ENCODE data around the gene TBC1D1. TPM values are rescaled to one million over a fixed set of nuclear protein-coding genes. Genes with fewer than 3 reads are reported as not detected.

Gene TBC1D1
- total and polyA plus RNA-seq, 2 of the 8 experiments (the other 6 are each of a cell fraction or from before 2014, with no cell fraction given) = 96.9 to 162 TPM

DNA sequence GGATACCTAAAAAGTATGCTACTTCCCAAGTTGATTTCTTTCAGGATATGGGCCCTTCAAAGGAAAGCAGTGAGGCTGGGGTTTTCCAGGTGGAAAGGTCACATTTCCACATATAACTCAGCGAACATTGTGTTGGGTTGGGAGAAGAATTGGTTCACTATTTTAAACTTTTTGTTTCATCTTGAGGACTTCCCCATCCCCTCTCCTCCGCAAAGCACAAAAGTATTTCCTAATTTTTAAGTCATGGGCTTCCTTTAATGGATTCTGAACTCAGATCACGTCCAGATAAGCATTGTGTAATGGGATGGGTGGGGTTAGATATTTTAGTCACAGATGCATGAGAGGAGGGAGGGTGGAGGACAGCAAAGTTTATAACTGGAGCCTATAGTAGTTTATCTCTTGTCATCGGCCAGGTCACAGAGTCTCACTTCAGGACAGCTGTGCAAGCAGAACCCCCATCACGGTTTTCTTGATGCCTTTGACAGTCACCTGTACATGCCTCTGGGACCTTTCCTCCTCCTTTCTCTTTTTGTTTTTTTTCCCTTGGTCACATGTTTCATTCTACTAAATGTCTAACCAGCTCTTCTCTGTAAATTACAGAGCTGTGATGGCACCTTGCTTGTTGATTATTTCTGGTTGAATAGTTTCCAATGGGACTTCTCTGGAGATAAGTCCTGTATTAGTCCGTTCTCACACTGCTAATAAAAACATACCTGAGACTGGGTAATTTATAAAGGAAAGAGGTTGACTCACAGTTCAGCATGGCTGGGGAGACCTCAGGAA, 184.7 kb downstream of the TBC1D1 start:
- POLR2A ChIA-PET (ENCODE audit: partially characterized antibody) = no interaction called here
- H3K79me1 ChIP-seq (ENCODE audit: low read depth, low read length) = no peaks in the 10 kb centered on the region; the same call in none of the 2 replicates
- no peaks in the 10 kb centered on the region for H3K27me3 ChIP-seq (replicated peaks in 1 of 4; ENCODE audit: control insufficient read depth in 3 of 4, extremely low read depth in 1 of 4, insufficient read depth in 3 of 4, low read length in 3 of 4)
- CTCF ChIA-PET (ENCODE audit: partially characterized antibody) = no interaction called here
- no peak overlapping the region for H2BK20ac ChIP-seq (ENCODE audit: low read length)
- H2AFZ ChIP-seq (ENCODE audit: low read length) = no peak overlapping the region
- no peaks in the 10 kb centered on the region for H3K23me2 ChIP-seq (ENCODE audit: low read depth, low read length)
- WGBS, 2 experiments (ENCODE audit: extremely low coverage in 1 of 2, insufficient coverage in 1 of 2, insufficient read length in 1 of 2, insufficient replicate concordance in 2 of 2, low coverage in 1 of 2, low lambda C conversion rate in 2 of 2, missing lambda C conversion rate in 1 of 2) = 87% methylated on average over 6 of the region's 6 CpGs; no CpG with 5 or more reads in 1 of the 2 experiments
- no peak overlapping the region for H3K14ac ChIP-seq (ENCODE audit: insufficient read length)
- H3K23ac ChIP-seq (ENCODE audit: insufficient read length) = no peak overlapping the region
- no peak overlapping the region for H4K5ac ChIP-seq (ENCODE audit: insufficient read length, low read depth, low read length)
- no peak overlapping the region for H3K4me2 ChIP-seq (ENCODE audit: insufficient read depth in 1 of 2, low read depth in 2 of 2, low read length in 2 of 2)
- H3K4ac ChIP-seq (replicated peaks; ENCODE audit: insufficient read length, low read depth, low read length) = no peak overlapping the region
- H2AK5ac ChIP-seq (ENCODE audit: low read depth, low read length) = no peak overlapping the region
- no peaks in the 10 kb centered on the region for H3K79me2 ChIP-seq (ENCODE audit: control insufficient read depth in 1 of 2, insufficient read depth in 2 of 2, low read length in 2 of 2)
- no peak overlapping the region for H2BK5ac ChIP-seq (ENCODE audit: low read depth, low read length)
- H3K9ac ChIP-seq (replicated peaks in 1 of 4; ENCODE audit: extremely low read depth in 1 of 4, low read depth in 3 of 4, low read length in 3 of 4) = no peak overlapping the region
- H2BK15ac ChIP-seq (ENCODE audit: low read length) = no peak overlapping the region
- H3K9me3 ChIP-seq (ENCODE audit: insufficient read depth in 2 of 2, low read depth in 1 of 2, low read length in 1 of 2) = no peaks in the 10 kb centered on the region
- no peak overlapping the region for H2BK120ac ChIP-seq (replicated peaks; ENCODE audit: low read depth, low read length)
- no peak overlapping the region for H3K4me3 ChIP-seq (ENCODE audit: extremely low read depth in 1 of 4, insufficient read depth in 2 of 4, low read depth in 3 of 4, low read length in 4 of 4)
- no peak overlapping the region for H2BK12ac ChIP-seq (ENCODE audit: low read depth, low read length)
- DNase-seq (ENCODE audit: low read depth in 1 of 2, low spot score in 2 of 2) (no peak), FAIRE-seq (no peak)
- no peak overlapping the region for H3K56ac ChIP-seq (replicated peaks; ENCODE audit: insufficient read length, low read depth, low read length)
- no peak overlapping the region for H4K91ac ChIP-seq (replicated peaks; ENCODE audit: insufficient read length, low read length)
- H3K36me3 ChIP-seq (ENCODE audit: control insufficient read depth in 2 of 4, insufficient read depth in 4 of 4, low read length in 3 of 4) = no peaks in the 10 kb centered on the region; a peak in 3 of 8 replicates
- H3K4me1 ChIP-seq (replicated peaks in 1 of 4; ENCODE audit: control insufficient read depth in 3 of 4, insufficient read depth in 4 of 4, low read length in 3 of 4) = 0 out of 7 replicates have a peak, but pooled peaks cover 0 to 2% (median 0%) of the 10 kb centered on the region in 4 experiments
- no peak overlapping the region for H3K18ac ChIP-seq (ENCODE audit: extremely low read depth, low read length)
- no peak overlapping the region for H4K8ac ChIP-seq (ENCODE audit: extremely low read depth, insufficient read depth, low read length)
- TF ChIP-seq, protein P1, sequence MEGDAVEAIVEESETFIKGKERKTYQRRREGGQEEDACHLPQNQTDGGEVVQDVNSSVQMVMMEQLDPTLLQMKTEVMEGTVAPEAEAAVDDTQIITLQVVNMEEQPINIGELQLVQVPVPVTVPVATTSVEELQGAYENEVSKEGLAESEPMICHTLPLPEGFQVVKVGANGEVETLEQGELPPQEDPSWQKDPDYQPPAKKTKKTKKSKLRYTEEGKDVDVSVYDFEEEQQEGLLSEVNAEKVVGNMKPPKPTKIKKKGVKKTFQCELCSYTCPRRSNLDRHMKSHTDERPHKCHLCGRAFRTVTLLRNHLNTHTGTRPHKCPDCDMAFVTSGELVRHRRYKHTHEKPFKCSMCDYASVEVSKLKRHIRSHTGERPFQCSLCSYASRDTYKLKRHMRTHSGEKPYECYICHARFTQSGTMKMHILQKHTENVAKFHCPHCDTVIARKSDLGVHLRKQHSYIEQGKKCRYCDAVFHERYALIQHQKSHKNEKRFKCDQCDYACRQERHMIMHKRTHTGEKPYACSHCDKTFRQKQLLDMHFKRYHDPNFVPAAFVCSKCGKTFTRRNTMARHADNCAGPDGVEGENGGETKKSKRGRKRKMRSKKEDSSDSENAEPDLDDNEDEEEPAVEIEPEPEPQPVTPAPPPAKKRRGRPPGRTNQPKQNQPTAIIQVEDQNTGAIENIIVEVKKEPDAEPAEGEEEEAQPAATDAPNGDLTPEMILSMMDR (IDR thresholded peaks at IDR 0.05; ENCODE audit: control extremely low read depth in 1 of 3, insufficient read depth in 1 of 3, low read depth in 1 of 3, low read length in 3 of 3) = no peak
- TF ChIP-seq TAF7 (optimal IDR thresholded peaks at IDR 0.05; ENCODE audit: borderline replicate concordance, low read depth, low read length) = no peak
- no peak overlapping the region for H3K27ac ChIP-seq (ENCODE audit: low read depth, low read length)
- H4K20me1 ChIP-seq (replicated peaks in 1 of 2; ENCODE audit: control insufficient read depth in 1 of 2, insufficient read depth in 2 of 2, low read length in 2 of 2) = no peaks in the 10 kb centered on the region
